Measurements from ENCODE around the gene MDP1. TPM values are rescaled to one million over a fixed set of nuclear protein-coding genes. Genes with fewer than 3 reads are reported as not detected.

Gene MDP1
- total RNA-seq, 2 donors from 2014 or later, result 21.0 to 25.0 TPM

GRCh38 chr14:24255931-24256711 is 40.3 kb upstream of the MDP1 start:
- Histone ChIP-seq H3K27me3 (ENCODE audit: control insufficient read depth, insufficient read depth, low read length, poor library complexity, severe bottlenecking) (no peaks in the 10 kb centered on the region), H3K9me3 (ENCODE audit: control insufficient read depth, low read length) (no peaks in the 10 kb centered on the region), H3K4me1 (ENCODE audit: control insufficient read depth, insufficient read depth, low read length) (no peaks in the 10 kb centered on the region), H3K9ac (ENCODE audit: extremely low read depth, low read length, poor library complexity, severe bottlenecking) (no peak overlapping the region), H3K36me3 (ENCODE audit: control insufficient read depth, insufficient read depth, low read length) (no peaks in the 10 kb centered on the region), H3K4me3 (ENCODE audit: low read length) (no peak overlapping the region), H3K27ac (ENCODE audit: low read depth, low read length) (no peak overlapping the region)
- Mint-ChIP-seq H3K4me1 (no peaks in the 10 kb centered on the region), H3K36me3 (ENCODE audit: low read depth) (peaks cover 4% of the 10 kb centered on the region), H3K27ac (no peak overlapping the region), H3K4me3 (no peak overlapping the region), H3K9me3 (no peaks in the 10 kb centered on the region), H3K27me3 (ENCODE audit: insufficient read depth) (no peaks in the 10 kb centered on the region)
- no peak for DNase-seq
- TF ChIP-seq CTCF (conservative IDR thresholded peaks at IDR 0.05), result no peak
- 89 to 100% methylated on average over 5 to 12 of the region's 12 CpGs for WGBS, 2 experiments (ENCODE audit: insufficient coverage in 1 of 2, insufficient read length in 1 of 2)

- WGBS, 2 experiments (ENCODE audit: insufficient coverage in 1 of 2, insufficient read length in 1 of 2), result 91 to 95% methylated on average over 6 to 8 of the region's 8 CpGs
- no peak overlapping the region for H3K4me3 ChIP-seq (ENCODE audit: low read length)
- no peak for DNase-seq
- Mint-ChIP-seq H3K27ac (no peak overlapping the region), H3K4me1 (no peaks in the 10 kb centered on the region), H3K27me3 (ENCODE audit: insufficient read depth) (no peaks in the 10 kb centered on the region), H3K4me3 (no peak overlapping the region), H3K9me3 (no peaks in the 10 kb centered on the region), H3K36me3 (ENCODE audit: low read depth) (peaks cover 4% of the 10 kb centered on the region)
- no peaks in the 10 kb centered on the region for H3K27me3 ChIP-seq (ENCODE audit: control insufficient read depth, insufficient read depth, low read length, poor library complexity, severe bottlenecking)
- H3K4me1 ChIP-seq (ENCODE audit: control insufficient read depth, insufficient read depth, low read length), result no peaks in the 10 kb centered on the region
- H3K9ac ChIP-seq (ENCODE audit: extremely low read depth, low read length, poor library complexity, severe bottlenecking), result no peak overlapping the region
- TF ChIP-seq CTCF (conservative IDR thresholded peaks at IDR 0.05), result no peak
- no peaks in the 10 kb centered on the region for H3K36me3 ChIP-seq (ENCODE audit: control insufficient read depth, insufficient read depth, low read length)
- H3K27ac ChIP-seq (ENCODE audit: low read depth, low read length), result no peak overlapping the region
- no peaks in the 10 kb centered on the region for H3K9me3 ChIP-seq (ENCODE audit: control insufficient read depth, low read length)
These were observed 39.6 kb upstream of the MDP1 start for GRCh38 chr14:24255438-24255837.

- Mint-ChIP-seq H3K4me1 (no peaks in the 10 kb centered on the region), H3K27ac (no peak overlapping the region), H3K4me3 (no peak overlapping the region), H3K9me3 (no peaks in the 10 kb centered on the region), H3K36me3 (ENCODE audit: low read depth) (peaks cover 4% of the 10 kb centered on the region), H3K27me3 (ENCODE audit: insufficient read depth) (no peaks in the 10 kb centered on the region)
- Histone ChIP-seq H3K4me3 (ENCODE audit: low read length) (no peak overlapping the region), H3K27me3 (ENCODE audit: control insufficient read depth, insufficient read depth, low read length, poor library complexity, severe bottlenecking) (no peaks in the 10 kb centered on the region), H3K27ac (ENCODE audit: low read depth, low read length) (no peak overlapping the region), H3K9ac (ENCODE audit: extremely low read depth, low read length, poor library complexity, severe bottlenecking) (no peak overlapping the region), H3K36me3 (ENCODE audit: control insufficient read depth, insufficient read depth, low read length) (no peaks in the 10 kb centered on the region), H3K9me3 (ENCODE audit: control insufficient read depth, low read length) (no peaks in the 10 kb centered on the region), H3K4me1 (ENCODE audit: control insufficient read depth, insufficient read depth, low read length) (no peaks in the 10 kb centered on the region)
- DNase-seq, result no peak
- TF ChIP-seq CTCF (conservative IDR thresholded peaks at IDR 0.05), result no peak
- WGBS, 2 experiments (ENCODE audit: insufficient coverage in 1 of 2, insufficient read length in 1 of 2), result 94 to 100% methylated on average over 9 to 19 of the region's 19 CpGs
These were observed 38.9 kb upstream of the MDP1 start for GRCh38 chr14:24254630-24255392.

Measured in endodermal cell (in vitro differentiated cells).